ENCODE results near the gene MEGF11.

MEGF11 gene

GRCh38 chr15:66296186-66296585 is 42.6 kb upstream of the MEGF11 start:
- no peak for TF ChIP-seq PPARA (CRISPR knock-in tag; IDR thresholded peaks at IDR 0.05; ENCODE audit: borderline replicate concordance)
- TF ChIP-seq ZFP30 (CRISPR knock-in tag; IDR thresholded peaks at IDR 0.05), result no peak
- no peak for TF ChIP-seq ZNF70 (CRISPR knock-in tag; IDR thresholded peaks at IDR 0.05)
- no peak for TF ChIP-seq TOX (CRISPR knock-in tag; IDR thresholded peaks at IDR 0.05; ENCODE audit: borderline replicate concordance)
- TF ChIP-seq CSDC2 (CRISPR knock-in tag; IDR thresholded peaks at IDR 0.05), result no peak
- no peak for TF ChIP-seq SNAI2 (CRISPR knock-in tag; IDR thresholded peaks at IDR 0.05)
- TF ChIP-seq CSRNP3 (CRISPR knock-in tag; IDR thresholded peaks at IDR 0.05), result no peak
- TF ChIP-seq TCF4 (CRISPR knock-in tag; IDR thresholded peaks at IDR 0.05; ENCODE audit: borderline replicate concordance), result no peak
- no peak for TF ChIP-seq BACH2 (CRISPR knock-in tag; IDR thresholded peaks at IDR 0.05; ENCODE audit: borderline replicate concordance)
- no peak for TF ChIP-seq GLIS3 (CRISPR knock-in tag; IDR thresholded peaks at IDR 0.05)
- ATAC-seq, result no peak

GRCh38 chr15:66294932-66295235 is 41.3 kb upstream of the MEGF11 start:
- no peak for TF ChIP-seq TCF4 (CRISPR knock-in tag; IDR thresholded peaks at IDR 0.05; ENCODE audit: borderline replicate concordance)
- TF ChIP-seq ZNF70 (CRISPR knock-in tag; IDR thresholded peaks at IDR 0.05), result no peak
- TF ChIP-seq ARNTL (CRISPR knock-in tag; IDR thresholded peaks at IDR 0.05; ENCODE audit: borderline replicate concordance, low read depth), result no peak
- TF ChIP-seq POU6F1 (CRISPR knock-in tag; IDR thresholded peaks at IDR 0.05; ENCODE audit: borderline replicate concordance, low read depth), result no peak
- no peak for TF ChIP-seq BACH2 (CRISPR knock-in tag; IDR thresholded peaks at IDR 0.05; ENCODE audit: borderline replicate concordance)
- no peak for TF ChIP-seq ZC3H10 (CRISPR knock-in tag; IDR thresholded peaks at IDR 0.05)
- no peak for TF ChIP-seq ISL1 (CRISPR knock-in tag; IDR thresholded peaks at IDR 0.05)
- no peak for TF ChIP-seq TSHZ2 (CRISPR knock-in tag; IDR thresholded peaks at IDR 0.05)
- ATAC-seq, result peak; percentile 23

- peak; percentile 52 for ATAC-seq
- peak; percentile 25 for TF ChIP-seq ISL1 (CRISPR knock-in tag; IDR thresholded peaks at IDR 0.05)
- TF ChIP-seq ZNF8 (CRISPR knock-in tag; IDR thresholded peaks at IDR 0.05), result no peak
- TF ChIP-seq, protein P1, sequence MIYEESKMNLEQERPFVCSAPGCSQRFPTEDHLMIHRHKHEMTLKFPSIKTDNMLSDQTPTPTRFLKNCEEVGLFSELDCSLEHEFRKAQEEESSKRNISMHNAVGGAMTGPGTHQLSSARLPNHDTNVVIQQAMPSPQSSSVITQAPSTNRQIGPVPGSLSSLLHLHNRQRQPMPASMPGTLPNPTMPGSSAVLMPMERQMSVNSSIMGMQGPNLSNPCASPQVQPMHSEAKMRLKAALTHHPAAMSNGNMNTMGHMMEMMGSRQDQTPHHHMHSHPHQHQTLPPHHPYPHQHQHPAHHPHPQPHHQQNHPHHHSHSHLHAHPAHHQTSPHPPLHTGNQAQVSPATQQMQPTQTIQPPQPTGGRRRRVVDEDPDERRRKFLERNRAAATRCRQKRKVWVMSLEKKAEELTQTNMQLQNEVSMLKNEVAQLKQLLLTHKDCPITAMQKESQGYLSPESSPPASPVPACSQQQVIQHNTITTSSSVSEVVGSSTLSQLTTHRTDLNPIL (CRISPR knock-in tag; IDR thresholded peaks at IDR 0.05; ENCODE audit: low read depth), result no peak
Measured at GRCh38 chr15:66294157-66294931, 40.8 kb upstream of the MEGF11 start.

DNA sequence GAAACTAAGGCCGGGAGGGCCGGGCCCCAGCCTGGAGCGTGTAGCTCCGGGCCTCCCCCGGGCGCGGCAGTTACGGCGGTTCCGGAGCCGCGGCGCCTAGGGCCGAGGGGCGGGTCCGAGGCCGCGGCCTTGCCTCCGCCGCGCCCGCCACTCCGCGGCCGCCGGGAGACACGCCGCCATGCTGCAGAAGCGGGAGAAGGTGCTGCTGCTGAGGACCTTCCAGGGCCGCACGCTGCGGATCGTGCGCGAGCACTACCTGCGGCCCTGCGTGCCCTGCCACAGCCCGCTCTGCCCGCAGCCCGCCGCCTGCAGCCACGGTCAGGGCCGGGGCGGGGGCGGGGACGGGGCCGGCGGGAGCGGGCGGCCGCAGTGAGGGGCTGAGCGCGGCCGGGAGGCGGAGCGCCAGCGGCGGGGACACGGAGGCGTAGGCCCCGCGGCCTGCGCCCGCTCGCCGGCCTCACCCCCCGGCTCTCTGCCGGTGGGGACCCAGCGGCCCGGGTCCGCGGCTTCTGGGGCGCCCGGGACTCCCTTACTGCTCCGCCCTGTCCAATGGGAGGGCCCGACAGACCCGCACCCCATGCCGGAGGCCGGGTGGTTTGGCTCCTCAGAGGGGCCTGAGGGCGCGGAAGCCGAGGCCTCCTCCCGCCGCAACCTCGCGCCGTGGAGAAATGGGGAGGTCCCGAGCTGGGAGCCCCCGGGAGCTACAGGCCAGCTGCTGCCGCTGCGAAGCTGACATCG is 40.0 kb upstream of the MEGF11 start, which contains the start of gene DIS3L:
DIS3L (plus strand) TSS at position 150 of the 738 bp plus-strand sequence; CDS start at position 179, 29 bp downstream.
- ATAC-seq, result peak; percentile 84
- TF ChIP-seq BACH2 (CRISPR knock-in tag; IDR thresholded peaks at IDR 0.05; ENCODE audit: borderline replicate concordance), result no peak
- peak; percentile 41; the same call in 1 of the 2 replicates for TF ChIP-seq TSHZ2 (CRISPR knock-in tag; IDR thresholded peaks at IDR 0.05)
